Peyer's patch (tissue), 4 donors: ENCODE results near the gene NCKAP5.

Source experiments
- CTCF ChIP-seq, 6 experiments: fragments of 450-650 bp in 4 of 6; fragments of 200-600 bp in 2 of 6; sonication (generic) in 1 of 6; IDR thresholded peaks; one replicate each; pipeline ENCODE4 v1.5.1; 2017 to 2019; ENCODE audit warnings: antibody characterized with exemption in 6 of 6, mild to moderate bottlenecking in 3 of 6, moderate library complexity in 1 of 6
- POLR2A ChIP-seq, 2 donors: fragments of 450-650 bp; IDR thresholded peaks; one replicate each; pipeline ENCODE4 v1.5.1; 2017; ENCODE audit warnings: antibody characterized with exemption in 2 of 2, mild to moderate bottlenecking in 2 of 2, moderate library complexity in 2 of 2

- TF ChIP-seq POLR2A (IDR thresholded peaks at IDR 0.05) (no peak), CTCF (IDR thresholded peaks at IDR 0.05) (no peak)
Observed at GRCh38 chr2:132849118-132849517, 719.1 kb downstream of the NCKAP5 start.
